SJCRH30 (cell line): ENCODE data around the gene C9orf85. TPM values are rescaled to one million over a fixed set of nuclear protein-coding genes. Genes with fewer than 3 reads are reported as not detected.
A peak's percentile ranks its signal among the peaks of the same experiment; 100 is the strongest.

Source experiments
- DNase-seq, 2 experiments: peaks; one replicate each; pipeline ENCODE4 v3.0.0-alpha.2; 2015 to 2020
- H3K27ac ChIP-seq: fragments of 250-450 bp; sonication (Bioruptor Pico); 2 replicates; pipeline ENCODE4 v1.5.1; 2020; ENCODE audit warnings: mild to moderate bottlenecking, moderate library complexity
- H3K27me3 ChIP-seq: fragments of 250-450 bp; sonication (Bioruptor Pico); 2 replicates; pipeline ENCODE4 v1.5.1; 2020; ENCODE audit warnings: mild to moderate bottlenecking, moderate library complexity
- H3K36me3 ChIP-seq: fragments of 250-450 bp; sonication (Bioruptor Pico); 2 replicates; pipeline ENCODE4 v1.5.1; 2020; ENCODE audit warnings: mild to moderate bottlenecking, moderate library complexity
- H3K4me1 ChIP-seq: fragments of 250-450 bp; sonication (Bioruptor Pico); 2 replicates; pipeline ENCODE4 v1.5.1; 2020; ENCODE audit warnings: mild to moderate bottlenecking, moderate library complexity
- H3K4me3 ChIP-seq: fragments of 250-450 bp; sonication (Bioruptor Pico); 2 replicates; pipeline ENCODE4 v1.5.1; 2020; ENCODE audit warnings: mild to moderate bottlenecking, moderate library complexity
- H3K9me3 ChIP-seq: fragments of 250-450 bp; sonication (Bioruptor Pico); replicated peaks from 2 replicates; pipeline ENCODE4 v1.5.1; 2020; ENCODE audit warnings: mild to moderate bottlenecking, moderate library complexity
- total RNA-seq: library from RNA; depleted of rRNA; stranded (reverse); fragments of >200 nt; shearing (Covaris generic); gene quantifications from 2 replicates; pipeline ENCODE4 v1.2.3, GENCODE V29; 2014

C9orf85 gene
- total RNA-seq, 1 experiment from 2014 or later: 28.3 TPM

DNA sequence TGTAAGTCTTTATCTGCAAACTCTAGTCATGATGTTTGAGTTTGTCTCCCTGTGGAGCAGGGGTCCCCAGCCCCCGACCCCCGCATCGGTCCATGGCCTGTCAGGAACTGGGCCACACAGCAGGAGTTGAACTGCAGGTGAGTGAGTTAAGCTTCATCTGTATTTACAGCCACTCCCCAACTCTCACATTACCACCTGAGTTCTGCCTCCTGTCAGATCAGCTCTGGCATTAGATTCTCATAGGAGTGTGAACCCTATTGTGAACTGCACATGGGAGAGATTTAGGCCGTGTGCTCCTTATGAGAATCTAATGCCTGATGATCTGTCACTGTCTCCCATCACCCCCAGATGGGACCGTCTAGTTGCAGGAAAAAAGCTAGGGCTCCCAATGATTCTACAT is 7.0 kb downstream of the C9orf85 start:
- no peak overlapping the region for H3K27ac ChIP-seq

DNA sequence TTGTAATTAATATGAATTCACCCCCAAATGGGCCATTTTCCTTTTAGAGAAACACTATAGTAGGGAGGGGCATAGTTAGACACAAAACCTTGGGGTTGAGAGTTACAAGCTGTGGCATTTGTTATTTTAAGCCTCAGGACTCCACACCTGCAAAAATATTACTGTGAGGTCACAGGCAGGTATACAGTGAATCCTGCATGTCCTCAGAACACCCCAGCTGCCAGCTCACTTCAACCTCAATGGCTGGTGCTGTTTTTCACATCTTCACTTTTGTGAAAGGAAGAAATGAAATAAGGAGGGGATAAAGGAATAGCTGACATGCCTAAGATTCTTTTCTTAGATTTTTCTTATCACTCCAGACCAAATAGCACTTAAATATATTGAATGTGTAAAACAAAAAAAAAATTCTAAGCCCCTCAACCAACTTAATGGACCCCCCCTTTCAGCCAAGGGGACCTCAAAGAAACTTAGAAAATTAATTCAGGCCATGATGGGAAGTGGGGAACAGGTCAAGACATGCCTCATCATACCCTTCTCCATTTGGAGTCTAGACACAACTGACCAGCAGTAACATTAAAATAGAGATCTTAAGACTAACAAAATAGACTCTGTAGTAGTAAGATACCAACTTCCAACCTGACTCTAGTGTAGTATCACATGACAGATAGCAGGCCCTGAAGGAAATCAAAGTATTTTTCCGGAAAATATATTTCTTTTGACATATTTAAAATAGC is 9.2 kb downstream of the C9orf85 start:
- Histone ChIP-seq H3K4me3 (no peak overlapping the region), H3K27me3 (no peaks in the 10 kb centered on the region), H3K27ac (no peak overlapping the region), H3K36me3 (peaks cover 3% of the 10 kb centered on the region; the same call in 1 of the 2 replicates), H3K4me1 (peaks cover 3% of the 10 kb centered on the region; the same call in 1 of the 2 replicates), H3K9me3 (no peaks in the 10 kb centered on the region)
- no peak for DNase-seq

More for the DNA sequence above, 7.0 kb downstream of the C9orf85 start:
- no peak for DNase-seq
- Histone ChIP-seq H3K9me3 (no peaks in the 10 kb centered on the region), H3K4me1 (no peaks in the 10 kb centered on the region), H3K27me3 (no peaks in the 10 kb centered on the region), H3K36me3 (no peaks in the 10 kb centered on the region; the same call in 1 of the 2 replicates), H3K4me3 (no peak overlapping the region)

- Histone ChIP-seq H3K27ac (no peak overlapping the region), H3K4me1 (peaks cover 4% of the 10 kb centered on the region; the same call in 1 of the 2 replicates), H3K36me3 (peaks cover 3% of the 10 kb centered on the region; the same call in 1 of the 2 replicates), H3K27me3 (no peaks in the 10 kb centered on the region), H3K4me3 (no peak overlapping the region), H3K9me3 (no peaks in the 10 kb centered on the region)
- DNase-seq: no peak
Observed at GRCh38 chr9:71921190-71921814, 9.9 kb downstream of the C9orf85 start.

DNA sequence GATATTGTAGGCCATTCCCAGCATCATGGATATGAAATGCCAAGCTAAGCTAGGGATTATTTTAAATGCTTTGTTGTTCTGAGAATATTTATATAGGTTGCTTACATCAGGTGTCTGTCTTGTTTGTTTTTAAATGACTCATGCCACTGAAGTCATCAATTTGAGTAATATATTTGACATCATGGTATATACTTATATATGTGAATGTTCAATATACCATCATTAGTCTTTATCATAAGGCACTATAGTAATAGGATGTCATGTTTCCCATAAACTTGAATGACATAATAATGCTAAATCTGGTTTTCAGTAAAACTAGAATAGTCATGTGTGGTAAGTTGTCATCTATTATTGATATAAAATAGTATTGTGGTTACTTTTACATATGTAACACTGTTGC is 13.1 kb downstream of the C9orf85 start:
- H3K27me3 ChIP-seq: no peaks in the 10 kb centered on the region
- no peaks in the 10 kb centered on the region for H3K9me3 ChIP-seq
- DNase-seq: no peak
- H3K4me3 ChIP-seq: no peak overlapping the region
- no peak overlapping the region for H3K27ac ChIP-seq
- H3K36me3 ChIP-seq: peaks cover 3% of the 10 kb centered on the region; the same call in 1 of the 2 replicates
- H3K4me1 ChIP-seq: peaks cover 4% of the 10 kb centered on the region

- H3K4me3 ChIP-seq: no peak overlapping the region
- peak in 1 of 2 experiments; percentile 46 for DNase-seq
- H3K9me3 ChIP-seq: no peaks in the 10 kb centered on the region
- H3K27ac ChIP-seq: no peak overlapping the region
- peaks cover 4% of the 10 kb centered on the region for H3K4me1 ChIP-seq
- H3K36me3 ChIP-seq: peaks cover 3% of the 10 kb centered on the region; the same call in 1 of the 2 replicates
- H3K27me3 ChIP-seq: no peaks in the 10 kb centered on the region
Observed at GRCh38 chr9:71925834-71926233, 14.4 kb downstream of the C9orf85 start.

GRCh38 chr9:71928376-71928775 is 16.9 kb downstream of the C9orf85 start:
- no peaks in the 10 kb centered on the region for H3K27me3 ChIP-seq
- DNase-seq: no peak
- H3K36me3 ChIP-seq: peaks cover 7% of the 10 kb centered on the region
- H3K9me3 ChIP-seq: no peaks in the 10 kb centered on the region
- peaks cover 4% of the 10 kb centered on the region for H3K4me1 ChIP-seq
- H3K4me3 ChIP-seq: no peak overlapping the region
- H3K27ac ChIP-seq: no peak overlapping the region

DNA sequence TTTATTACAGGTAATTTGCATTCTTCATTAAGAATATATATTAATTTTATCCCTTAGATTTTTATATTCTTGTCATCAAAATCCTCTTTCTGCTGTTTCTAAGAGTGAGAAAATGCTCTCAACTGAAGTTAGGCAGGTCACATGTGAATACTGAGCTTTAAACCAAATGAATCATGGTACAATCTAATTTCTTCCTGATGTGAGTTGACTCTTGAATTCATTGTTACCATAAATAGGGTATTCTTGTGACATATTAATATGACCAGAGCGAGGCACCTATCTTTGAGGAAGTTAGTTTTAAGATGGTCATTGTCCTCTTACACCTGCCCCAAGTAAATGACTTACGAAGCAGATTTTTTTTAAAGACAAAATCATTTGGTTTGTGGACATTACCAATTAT is 17.4 kb downstream of the C9orf85 start:
- Histone ChIP-seq H3K4me1 (peaks cover 4% of the 10 kb centered on the region), H3K27me3 (no peaks in the 10 kb centered on the region), H3K27ac (no peak overlapping the region), H3K9me3 (no peaks in the 10 kb centered on the region), H3K4me3 (no peak overlapping the region), H3K36me3 (peaks cover 7% of the 10 kb centered on the region)
- no peak for DNase-seq

GRCh38 chr9:71929223-71929622 is 17.8 kb downstream of the C9orf85 start:
- DNase-seq: no peak
- Histone ChIP-seq H3K36me3 (peaks cover 6% of the 10 kb centered on the region), H3K27ac (no peak overlapping the region), H3K9me3 (no peaks in the 10 kb centered on the region), H3K4me3 (no peak overlapping the region), H3K4me1 (peaks cover 4% of the 10 kb centered on the region), H3K27me3 (no peaks in the 10 kb centered on the region)

DNA sequence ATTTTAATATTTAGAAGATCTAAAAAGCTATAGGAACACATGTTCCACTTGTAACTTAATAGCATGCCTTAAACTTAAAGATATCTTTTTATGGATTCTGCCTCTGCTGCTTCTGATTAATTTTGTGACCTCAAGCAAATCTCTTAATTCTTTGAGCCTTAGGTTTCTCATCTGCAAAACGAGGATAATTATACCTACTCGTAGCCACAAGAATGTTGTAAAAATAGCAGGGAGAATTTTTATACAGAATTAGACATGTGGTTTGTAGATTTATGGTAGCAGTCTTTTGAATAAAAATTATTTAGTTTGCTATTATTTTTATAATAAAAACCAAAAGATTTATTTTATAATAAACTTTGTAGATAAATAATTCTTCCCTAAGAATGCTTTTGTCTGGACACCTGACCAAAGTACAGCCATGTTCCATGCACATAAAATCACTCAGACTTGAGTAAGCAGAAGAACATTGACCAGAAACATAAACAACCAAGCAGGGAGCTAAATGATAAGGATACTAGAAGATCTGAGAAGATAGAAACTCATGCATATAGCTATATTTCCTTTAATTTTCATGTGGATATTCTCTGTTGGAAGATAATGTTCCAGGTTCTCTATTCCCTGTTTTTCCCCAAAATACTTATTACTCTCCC is 18.5 kb downstream of the C9orf85 start:
- Histone ChIP-seq H3K4me1 (peaks cover 4% of the 10 kb centered on the region), H3K36me3 (peaks cover 5% of the 10 kb centered on the region; the same call in 1 of the 2 replicates), H3K27me3 (no peaks in the 10 kb centered on the region), H3K9me3 (no peaks in the 10 kb centered on the region), H3K27ac (no peak overlapping the region), H3K4me3 (no peak overlapping the region)
- peak in 1 of 2 experiments; percentile 4 for DNase-seq

DNA sequence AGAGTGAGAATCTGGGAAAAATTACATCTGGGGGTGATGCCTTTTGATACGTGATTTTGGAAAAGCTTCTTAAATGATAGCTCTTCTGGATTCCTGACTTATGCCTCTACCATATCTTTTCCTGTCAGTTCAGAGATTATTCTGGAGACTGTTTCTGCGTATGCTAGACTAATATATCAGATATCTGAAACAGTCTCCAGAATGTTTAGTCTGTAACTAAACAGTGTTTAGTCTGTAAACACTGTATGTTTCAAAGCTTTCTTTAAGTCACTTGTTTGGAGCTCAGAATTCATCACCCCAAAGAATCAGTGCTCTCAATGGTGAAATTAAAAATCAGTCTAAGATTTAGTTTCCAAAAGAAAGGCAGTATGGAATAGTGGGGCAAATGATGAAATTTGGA is 19.7 kb downstream of the C9orf85 start:
- H3K9me3 ChIP-seq: no peaks in the 10 kb centered on the region
- no peak overlapping the region for H3K4me3 ChIP-seq
- H3K4me1 ChIP-seq: no peaks in the 10 kb centered on the region; the same call in none of the 2 replicates
- no peaks in the 10 kb centered on the region for H3K27me3 ChIP-seq
- peaks cover 5% of the 10 kb centered on the region; the same call in 1 of the 2 replicates for H3K36me3 ChIP-seq
- no peak overlapping the region for H3K27ac ChIP-seq
- no peak for DNase-seq

- H3K4me1 ChIP-seq: no peaks in the 10 kb centered on the region
- no peaks in the 10 kb centered on the region for H3K27me3 ChIP-seq
- H3K9me3 ChIP-seq: no peaks in the 10 kb centered on the region
- no peak for DNase-seq
- H3K4me3 ChIP-seq: no peak overlapping the region
- H3K27ac ChIP-seq: no peak overlapping the region
- H3K36me3 ChIP-seq: peaks cover 5% of the 10 kb centered on the region; the same call in 1 of the 2 replicates
Observed at GRCh38 chr9:71936066-71936465, 24.6 kb downstream of the C9orf85 start.

- Histone ChIP-seq H3K27me3 (no peaks in the 10 kb centered on the region), H3K4me3 (no peak overlapping the region), H3K4me1 (no peaks in the 10 kb centered on the region), H3K27ac (no peak overlapping the region), H3K9me3 (no peaks in the 10 kb centered on the region), H3K36me3 (peaks cover 5% of the 10 kb centered on the region; the same call in 1 of the 2 replicates)
- no peak for DNase-seq
Observed at GRCh38 chr9:71937070-71937625, 25.7 kb downstream of the C9orf85 start.

- no peaks in the 10 kb centered on the region for H3K27me3 ChIP-seq
- H3K27ac ChIP-seq: no peak overlapping the region
- H3K36me3 ChIP-seq: peaks cover 5% of the 10 kb centered on the region; the same call in 1 of the 2 replicates
- H3K4me1 ChIP-seq: no peaks in the 10 kb centered on the region
- DNase-seq: no peak
- H3K9me3 ChIP-seq: no peaks in the 10 kb centered on the region
- no peak overlapping the region for H3K4me3 ChIP-seq
Observed at GRCh38 chr9:71937898-71938297, 26.5 kb downstream of the C9orf85 start.

- DNase-seq: no peak
- no peak overlapping the region for H3K27ac ChIP-seq
- H3K36me3 ChIP-seq: no peaks in the 10 kb centered on the region
- H3K4me3 ChIP-seq: no peak overlapping the region
- no peaks in the 10 kb centered on the region for H3K4me1 ChIP-seq
- H3K27me3 ChIP-seq: no peaks in the 10 kb centered on the region
- H3K9me3 ChIP-seq: no peaks in the 10 kb centered on the region
Observed at GRCh38 chr9:71941060-71941568, 29.7 kb downstream of the C9orf85 start.
